ENCODE measurements around the gene TPK1. TPM values are rescaled to one million over a fixed set of nuclear protein-coding genes. Genes with fewer than 3 reads are reported as not detected.

The TPK1 gene
- total RNA-seq, 3 donors from 2014 or later (not counting 1 experiment from before 2014, with no cell fraction given), result 20.9 to 28.6 (median 25.3) TPM

GRCh38 chr7:144565586-144565985 lies 270.3 kb downstream of the TPK1 start:
- DNase-seq, result no peak
- WGBS (ENCODE audit: insufficient coverage), result 98% methylated on average over 4 of the region's 4 CpGs
- no peaks in the 10 kb centered on the region for H3K27me3 ChIP-seq (ENCODE audit: control insufficient read depth, insufficient read depth, low read length)
- no peak overlapping the region for H3K4me3 ChIP-seq (ENCODE audit: low read length)
- Mint-ChIP-seq H3K27ac (no peak overlapping the region), H3K4me3 (no peak overlapping the region), H3K9me3 (peaks cover 0 to 2% of the 10 kb centered on the region in 2 donors), H3K36me3 (no peaks in the 10 kb centered on the region), H3K27me3 (ENCODE audit: low read depth in 2 of 2) (no peaks in the 10 kb centered on the region), H3K4me1 (peaks cover 0 to 5% of the 10 kb centered on the region in 2 donors)
- no peaks in the 10 kb centered on the region for H3K36me3 ChIP-seq (ENCODE audit: control insufficient read depth, insufficient read depth, low read length)
- no peaks in the 10 kb centered on the region for H3K9me3 ChIP-seq (ENCODE audit: control insufficient read depth, insufficient read depth, low read length)
- H3K27ac ChIP-seq (ENCODE audit: low read length), result no peak overlapping the region
- intact Hi-C loops (cut with micrococcal nuclease), result no loop called here
- no peak for TF ChIP-seq CTCF (IDR thresholded peaks at IDR 0.05)
- H3K4me1 ChIP-seq (ENCODE audit: control insufficient read depth, insufficient read depth, low read length), result no peaks in the 10 kb centered on the region
- no peak for ATAC-seq

GRCh38 chr7:144549861-144550260 lies 286.0 kb downstream of the TPK1 start:
- Histone ChIP-seq H3K27me3 (ENCODE audit: control insufficient read depth, insufficient read depth, low read length) (no peaks in the 10 kb centered on the region), H3K4me1 (ENCODE audit: control insufficient read depth, insufficient read depth, low read length) (no peaks in the 10 kb centered on the region), H3K36me3 (ENCODE audit: control insufficient read depth, insufficient read depth, low read length) (peaks cover 2% of the 10 kb centered on the region), H3K27ac (ENCODE audit: low read length) (no peak overlapping the region), H3K4me3 (ENCODE audit: low read length) (no peak overlapping the region), H3K9me3 (ENCODE audit: control insufficient read depth, insufficient read depth, low read length) (no peaks in the 10 kb centered on the region)
- Mint-ChIP-seq H3K9me3 (no peaks in the 10 kb centered on the region), H3K4me3 (no peak overlapping the region), H3K27me3 (ENCODE audit: low read depth in 2 of 2) (no peaks in the 10 kb centered on the region), H3K4me1 (peaks cover 0 to 11% of the 10 kb centered on the region in 2 donors), H3K36me3 (no peaks in the 10 kb centered on the region), H3K27ac (no peak overlapping the region)
- intact Hi-C loops (cut with micrococcal nuclease), result no loop called here
- TF ChIP-seq CTCF (IDR thresholded peaks at IDR 0.05), result no peak
- DNase-seq (no peak), ATAC-seq (no peak)
- 43% methylated on average over 7 of the region's 7 CpGs for WGBS (ENCODE audit: insufficient coverage)

GRCh38 chr7:144548556-144548955 lies 287.3 kb downstream of the TPK1 start:
- no CpG with 5 or more reads among the region's 3 CpGs for WGBS (ENCODE audit: insufficient coverage)
- no peak for DNase-seq
- Mint-ChIP-seq H3K36me3 (no peaks in the 10 kb centered on the region), H3K4me3 (no peak overlapping the region), H3K4me1 (peaks cover 0 to 11% of the 10 kb centered on the region in 2 donors), H3K27me3 (ENCODE audit: low read depth in 2 of 2) (no peaks in the 10 kb centered on the region), H3K9me3 (no peaks in the 10 kb centered on the region), H3K27ac (no peak overlapping the region)
- Histone ChIP-seq H3K27me3 (ENCODE audit: control insufficient read depth, insufficient read depth, low read length) (no peaks in the 10 kb centered on the region), H3K4me1 (ENCODE audit: control insufficient read depth, insufficient read depth, low read length) (no peaks in the 10 kb centered on the region), H3K9me3 (ENCODE audit: control insufficient read depth, insufficient read depth, low read length) (no peaks in the 10 kb centered on the region), H3K4me3 (ENCODE audit: low read length) (no peak overlapping the region), H3K36me3 (ENCODE audit: control insufficient read depth, insufficient read depth, low read length) (peaks cover 2% of the 10 kb centered on the region), H3K27ac (ENCODE audit: low read length) (no peak overlapping the region)
- no peak for ATAC-seq
- intact Hi-C loops (cut with micrococcal nuclease), result no loop called here
- TF ChIP-seq CTCF (IDR thresholded peaks at IDR 0.05), result no peak

DNA sequence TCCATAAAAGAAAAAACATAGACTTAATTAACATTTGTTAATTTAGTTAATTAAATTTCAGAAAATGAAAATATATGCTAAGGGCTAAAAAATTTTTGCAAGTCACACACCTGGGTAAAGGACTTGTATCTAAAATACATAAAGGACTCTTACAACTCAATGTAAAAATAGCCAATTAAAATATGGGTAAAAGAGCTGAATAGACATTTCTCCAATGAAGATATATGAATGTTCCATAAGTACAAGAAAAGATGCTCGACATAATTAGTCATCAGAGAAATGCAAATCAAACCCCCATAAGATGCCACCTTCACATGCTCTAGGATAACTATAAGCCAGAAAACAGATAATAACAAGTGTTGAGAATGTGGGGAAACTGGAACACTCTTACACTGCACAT lies 288.0 kb downstream of the TPK1 start:
- ATAC-seq (no peak), DNase-seq (no peak)
- Histone ChIP-seq H3K27ac (ENCODE audit: low read length) (no peak overlapping the region), H3K9me3 (ENCODE audit: control insufficient read depth, insufficient read depth, low read length) (no peaks in the 10 kb centered on the region), H3K36me3 (ENCODE audit: control insufficient read depth, insufficient read depth, low read length) (peaks cover 2% of the 10 kb centered on the region), H3K4me3 (ENCODE audit: low read length) (no peak overlapping the region), H3K27me3 (ENCODE audit: control insufficient read depth, insufficient read depth, low read length) (no peaks in the 10 kb centered on the region), H3K4me1 (ENCODE audit: control insufficient read depth, insufficient read depth, low read length) (no peaks in the 10 kb centered on the region)
- Mint-ChIP-seq H3K4me1 (peaks cover 0 to 11% of the 10 kb centered on the region in 2 donors), H3K9me3 (no peaks in the 10 kb centered on the region), H3K27me3 (ENCODE audit: low read depth in 2 of 2) (no peaks in the 10 kb centered on the region), H3K4me3 (no peak overlapping the region), H3K27ac (no peak overlapping the region), H3K36me3 (no peaks in the 10 kb centered on the region)
- intact Hi-C loops (cut with micrococcal nuclease), result no loop called here
- no CpG with 5 or more reads among the region's 1 CpG for WGBS (ENCODE audit: insufficient coverage)
- no peak for TF ChIP-seq CTCF (IDR thresholded peaks at IDR 0.05)
